ENCODE data around the gene CLEC3B.
"Not testable (repeated sequence)": the region's sequence is repeated elsewhere in the genome, so short reads cannot be mapped to it uniquely, and the experiment has no call there.

The CLEC3B gene

DNA sequence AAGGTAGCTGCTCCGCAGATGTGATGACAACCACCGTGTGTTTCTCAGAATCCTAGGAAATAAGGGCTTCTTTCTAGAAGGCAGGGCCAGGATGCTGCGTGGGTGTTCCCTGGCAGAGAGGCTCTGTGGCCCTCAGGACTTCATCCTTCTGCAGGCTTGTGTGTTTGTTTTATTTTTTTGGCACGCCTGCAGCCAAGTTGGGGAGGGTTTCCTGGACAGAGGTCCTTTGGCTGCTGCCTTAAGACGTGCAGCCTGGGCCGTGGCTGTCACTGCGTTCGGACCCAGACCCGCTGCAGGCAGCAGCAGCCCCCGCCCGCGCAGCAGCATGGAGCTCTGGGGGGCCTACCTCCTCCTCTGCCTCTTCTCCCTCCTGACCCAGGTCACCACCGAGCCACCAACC is at the start of gene CLEC3B:
CLEC3B (plus strand) TSS at position 266 of the 400 bp plus-strand sequence; CDS start at position 326, 60 bp downstream.
- DNase-seq, result no peak

DNA sequence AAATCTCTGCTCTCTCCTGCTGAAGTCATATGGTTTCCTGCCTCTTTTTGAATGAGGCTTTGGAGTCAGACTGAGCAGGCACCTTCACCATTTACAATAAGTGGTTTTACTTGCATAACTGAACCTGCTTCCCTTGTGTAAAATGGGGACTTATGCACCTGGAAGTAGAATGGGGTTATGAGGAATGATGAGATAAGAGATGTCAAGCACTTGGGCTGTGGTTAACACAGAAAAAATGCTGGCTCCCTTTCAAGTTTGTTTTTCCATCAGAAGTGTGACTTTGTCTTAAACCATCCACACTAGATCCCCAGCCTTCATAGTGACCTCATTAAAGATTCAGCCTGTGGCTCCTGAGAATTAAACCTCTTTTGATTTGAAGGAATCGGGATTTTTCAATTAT is 44.9 kb upstream of the CLEC3B start:
- DNase-seq, result no peak

GRCh38 chr3:44981751-44982150 is 44.4 kb upstream of the CLEC3B start:
- no peak for DNase-seq

- no peak for DNase-seq
These were observed 43.3 kb upstream of the CLEC3B start for GRCh38 chr3:44982817-44983216.

DNA sequence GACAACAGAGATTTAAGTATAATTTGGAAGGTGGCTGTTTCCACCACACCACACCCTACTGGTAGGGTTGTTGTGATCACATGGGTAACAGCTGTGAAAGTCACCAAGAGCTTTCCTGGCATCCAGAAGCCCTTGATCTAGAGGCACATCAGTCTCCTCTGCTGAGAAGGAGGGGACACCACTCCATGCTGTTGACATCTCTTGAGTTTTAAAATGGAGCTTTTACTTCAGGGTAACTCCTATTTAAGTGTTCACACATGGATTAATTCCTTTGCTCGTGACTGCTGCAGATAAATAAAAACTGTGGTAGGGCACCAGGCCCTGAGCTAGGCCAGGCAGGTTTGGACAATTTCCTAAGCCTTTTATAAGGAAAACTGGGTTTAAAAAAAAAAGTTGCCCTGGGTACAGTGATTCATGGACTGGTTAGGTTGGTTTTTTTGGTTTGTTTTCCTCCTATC is 42.6 kb upstream of the CLEC3B start:
- DNase-seq, result no peak

- DNase-seq, result no peak
These were observed 41.8 kb upstream of the CLEC3B start for GRCh38 chr3:44984335-44984734.

- DNase-seq, result not testable (repeated sequence)
These were observed 39.8 kb upstream of the CLEC3B start for GRCh38 chr3:44986330-44986729.

DNA sequence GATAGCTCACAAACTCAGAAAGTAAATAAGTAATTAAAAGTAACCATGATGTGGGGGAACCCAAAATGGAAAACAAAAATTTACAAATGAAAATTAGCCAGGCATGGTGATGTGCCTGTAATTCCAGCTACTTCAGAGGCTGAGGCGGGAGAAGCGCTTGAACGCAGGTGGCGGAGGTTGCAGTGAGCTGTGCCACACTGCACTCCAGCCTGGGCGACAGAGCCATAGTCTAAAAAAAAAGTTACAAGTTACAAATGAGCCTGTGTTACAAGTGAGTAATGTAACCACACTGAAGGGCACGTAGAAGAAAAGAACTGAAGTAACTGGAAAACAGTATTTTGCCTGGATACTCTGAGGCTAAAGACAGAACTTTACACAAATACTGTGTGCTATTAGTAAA is 38.8 kb upstream of the CLEC3B start:
- DNase-seq, result no peak

GRCh38 chr3:44988073-44988472 is 38.0 kb upstream of the CLEC3B start:
- DNase-seq, result peak; percentile 14

DNA sequence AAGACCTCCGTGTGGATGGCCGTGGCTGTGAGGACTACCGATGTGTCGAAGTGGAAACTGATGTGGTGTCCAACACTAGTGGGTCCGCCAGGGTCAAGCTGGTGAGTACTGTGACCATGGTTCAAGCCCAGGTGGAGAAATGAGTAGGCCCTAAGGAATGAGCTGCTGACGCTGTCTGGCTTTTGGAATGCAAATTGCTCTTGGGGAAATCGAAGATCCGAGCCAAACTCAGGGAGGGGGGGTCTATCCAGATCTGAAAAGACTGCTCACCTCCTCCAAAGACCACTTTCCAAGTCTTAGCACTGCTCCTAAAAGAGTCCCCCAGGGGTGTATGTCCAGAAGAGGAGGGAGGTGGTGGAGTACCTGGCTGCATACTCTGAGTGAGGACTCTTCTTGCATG is 37.0 kb upstream of the CLEC3B start:
- DNase-seq, result no peak

DNA sequence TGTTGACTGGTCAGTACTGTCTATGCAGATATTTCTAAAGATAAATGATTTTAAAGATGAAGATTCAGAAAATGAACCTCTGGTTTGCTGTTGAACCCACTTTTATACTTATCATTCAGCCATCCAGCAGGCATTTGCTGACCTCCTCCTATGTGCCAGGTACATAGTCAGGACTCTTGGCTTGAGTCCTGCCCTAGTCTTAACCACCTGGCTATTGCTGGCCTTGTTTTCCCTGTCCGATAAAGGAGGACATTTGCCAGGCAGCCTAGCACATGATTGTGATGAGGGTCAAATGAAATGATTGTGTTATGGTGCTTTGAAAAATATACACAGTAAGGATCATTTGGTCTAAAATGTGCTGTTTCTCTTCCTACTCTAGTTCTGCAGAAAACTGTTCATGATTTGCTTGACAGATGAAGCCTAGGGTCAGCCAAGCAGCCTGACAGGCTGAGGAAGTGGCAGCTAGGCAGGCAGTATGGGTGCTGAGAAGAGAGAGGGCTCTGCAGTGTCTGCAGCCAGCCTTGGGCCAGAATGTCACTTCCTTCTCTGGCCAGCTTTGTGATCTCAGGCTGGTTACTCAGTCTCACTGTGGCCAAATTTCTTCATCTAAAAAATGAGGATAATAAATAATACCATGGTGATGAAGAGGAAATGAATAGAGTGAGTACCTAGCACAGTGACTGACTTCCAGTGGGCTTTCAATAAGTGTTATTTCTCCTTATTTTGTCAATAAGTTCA is 36.3 kb upstream of the CLEC3B start:
- no peak for DNase-seq

GRCh38 chr3:44991326-44991725 is 34.8 kb upstream of the CLEC3B start:
- DNase-seq, result no peak

GRCh38 chr3:44992555-44993470 is 33.3 kb upstream of the CLEC3B start:
- DNase-seq, result peak; percentile 45

DNA sequence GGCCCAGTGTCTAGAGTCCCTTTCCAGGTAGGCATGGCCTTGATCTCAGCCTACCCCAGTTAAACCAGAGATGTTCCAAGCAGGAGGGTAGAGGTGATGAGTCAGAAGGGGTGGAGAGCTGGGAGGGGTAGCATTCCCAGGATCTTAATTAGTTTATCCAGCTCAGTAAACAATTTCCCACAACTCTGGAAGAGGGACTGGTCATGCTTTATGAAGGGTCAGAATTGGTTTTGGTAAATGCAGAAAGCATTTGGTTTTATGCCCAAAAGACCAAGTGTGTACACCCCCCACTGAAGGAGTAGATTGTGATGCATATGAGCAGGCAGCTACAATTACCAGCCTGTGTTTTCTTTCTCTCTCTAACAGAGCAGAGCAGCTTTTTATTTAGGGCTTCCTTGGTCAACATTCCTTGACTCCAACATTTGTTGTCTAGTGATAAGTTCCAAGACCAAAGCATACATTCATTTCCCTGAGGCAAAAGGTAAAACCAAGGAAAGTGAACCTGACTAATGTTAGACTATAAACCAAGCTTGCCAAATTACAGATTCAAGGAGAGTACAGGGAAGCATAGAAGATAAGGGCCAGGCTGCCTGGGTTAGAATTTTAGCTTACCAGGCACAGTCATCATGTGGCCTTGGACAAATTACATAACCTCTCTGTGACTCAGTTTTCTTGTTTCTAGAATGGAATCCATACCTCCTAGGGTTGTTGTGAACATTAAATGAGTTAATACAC is 32.5 kb upstream of the CLEC3B start:
- no peak for DNase-seq

DNA sequence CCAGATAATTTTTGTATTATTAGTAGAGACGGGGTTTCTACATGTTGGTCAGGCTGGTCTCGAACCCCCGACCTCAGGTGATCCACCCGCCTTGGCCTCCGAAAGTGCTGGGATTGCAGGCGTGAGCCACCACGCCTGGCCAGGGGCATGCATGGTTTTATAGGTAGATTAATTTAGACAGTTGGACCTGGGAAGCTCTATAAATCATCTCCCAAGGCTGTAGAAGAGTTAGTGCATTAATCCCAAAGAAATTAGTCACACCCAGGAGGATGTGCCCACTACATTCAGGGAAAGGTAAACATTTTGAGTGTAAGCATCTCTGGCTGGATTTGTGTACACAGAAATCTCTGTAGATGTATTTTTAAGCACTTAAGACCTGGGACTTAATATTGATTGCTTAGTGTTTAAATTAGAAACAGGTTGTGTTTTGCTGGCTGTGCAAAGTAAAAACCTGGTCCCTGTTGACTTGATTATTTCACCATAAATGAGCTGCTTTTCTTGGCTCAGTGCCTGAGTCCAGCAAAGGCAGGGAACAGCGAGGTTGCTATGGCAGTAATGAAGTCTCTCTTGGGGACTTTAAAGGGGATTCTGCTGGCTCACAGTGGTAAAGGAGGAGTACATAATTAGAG is 30.8 kb upstream of the CLEC3B start:
- no peak for DNase-seq

- DNase-seq, result no peak
These were observed 29.5 kb upstream of the CLEC3B start for GRCh38 chr3:44996556-44996969.

- no peak for DNase-seq
These were observed 26.3 kb upstream of the CLEC3B start for GRCh38 chr3:44999782-45000181.

GRCh38 chr3:45000823-45001222 is 25.3 kb upstream of the CLEC3B start:
- no peak for DNase-seq

DNA sequence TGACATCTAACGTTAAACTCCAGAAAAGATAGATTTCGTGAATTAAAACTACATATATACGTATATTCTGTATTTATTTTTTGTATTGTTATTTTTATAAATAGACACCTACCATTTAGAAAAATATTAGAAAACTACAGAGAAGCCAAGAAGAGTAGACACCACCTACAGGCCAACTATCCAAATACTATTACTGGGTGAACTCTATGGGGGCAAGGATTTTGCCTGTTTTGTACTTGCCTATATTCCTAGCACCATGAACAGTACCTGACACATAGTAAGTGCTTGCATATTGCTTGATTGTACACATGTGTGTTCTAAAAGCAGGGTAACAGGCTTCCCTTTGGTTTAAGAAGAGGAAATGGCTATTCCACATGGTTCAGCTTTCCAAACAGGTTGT is 24.4 kb upstream of the CLEC3B start:
- no peak for DNase-seq

GRCh38 chr3:45002139-45002660 is 23.9 kb upstream of the CLEC3B start:
- DNase-seq, result no peak

DNA sequence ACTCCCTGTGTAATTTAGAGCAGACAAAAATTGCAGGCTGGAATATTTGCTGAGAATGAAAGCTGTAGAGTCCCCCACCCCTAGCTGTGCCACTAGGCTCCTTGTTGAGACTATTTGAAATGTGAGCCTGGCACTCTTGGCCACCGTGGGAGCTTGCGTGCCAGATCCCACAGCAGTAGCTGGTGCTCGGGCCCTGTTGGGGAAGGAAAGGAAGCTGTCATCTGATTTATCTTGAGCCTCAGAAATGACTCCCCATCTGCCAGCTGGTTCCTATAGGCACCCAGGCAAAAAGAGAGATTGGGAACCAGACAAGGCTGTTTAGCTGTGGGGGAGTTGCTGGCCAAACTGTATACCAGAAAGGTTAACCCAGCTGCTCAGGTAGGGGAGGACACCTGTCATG is 23.4 kb upstream of the CLEC3B start:
- DNase-seq, result no peak

DNA sequence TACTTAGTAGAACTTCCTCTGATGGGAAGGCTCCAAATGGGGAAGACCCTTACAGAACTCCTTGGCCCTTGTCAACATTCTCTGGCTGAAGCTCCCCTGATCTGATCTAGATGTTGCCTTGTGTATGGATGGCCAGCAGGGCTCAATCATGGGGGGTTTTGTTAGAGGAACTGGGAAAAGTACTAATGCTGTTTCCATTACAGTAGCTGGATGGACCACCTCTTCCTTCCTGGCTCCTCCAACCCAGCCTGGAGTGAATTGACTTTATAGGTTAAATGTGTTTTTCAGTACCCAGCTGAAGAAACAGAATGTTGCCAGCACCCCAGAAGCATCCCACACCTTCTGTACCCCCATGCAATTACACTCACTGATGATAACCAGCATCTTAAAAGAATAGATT is 22.7 kb upstream of the CLEC3B start:
- DNase-seq, result no peak

DNA sequence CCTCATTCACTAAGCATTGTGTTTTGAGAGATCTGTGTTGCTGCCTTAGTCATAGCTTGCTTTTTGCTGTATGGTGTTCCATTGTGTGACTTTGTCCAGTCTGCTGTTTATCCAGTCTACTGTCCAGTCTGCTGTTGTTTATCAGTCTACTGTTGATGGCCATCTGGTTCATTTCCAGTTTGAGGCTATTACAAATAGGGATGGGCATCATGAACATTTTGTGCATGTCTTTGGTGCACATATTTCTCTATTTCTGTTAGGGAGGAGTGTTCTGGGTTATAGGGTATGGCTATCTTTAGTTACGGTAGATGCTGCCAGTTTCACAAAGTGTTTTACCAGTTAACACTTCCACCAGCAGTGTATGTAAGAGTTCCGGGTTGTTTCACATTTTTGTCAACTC is 22.2 kb upstream of the CLEC3B start:
- no peak for DNase-seq
